HEK293 (cell line): ENCODE data around the gene RFPL1.

Experiments
- CTCF ChIA-PET: fragments of 350-600 bp; formaldehyde crosslinking; extraction: SDS; loops from one replicate; lab custom pipeline; 2021; ENCODE audit warnings: antibody characterized with exemption; lab: Yijun Ruan, JAX
- POLR2A ChIA-PET: fragments of 300-600 bp; formaldehyde crosslinking; extraction: SDS; loops from one replicate; lab custom pipeline; 2020; ENCODE audit warnings: antibody characterized with exemption, inconsistent platforms; lab: Yijun Ruan, JAX
- H3K27ac ChIP-seq: fragments of 200-500 bp; sonication (Bioruptor generic); 2 replicates; pipeline ENCODE4 v1.5.1; 2014; ENCODE audit warnings: low read depth, low read length, control low read depth, inconsistent platforms; ENCODE audit errors: extremely low read depth
- H3K36me3 ChIP-seq, 2 experiments: fragments of 200-500 bp in 1 of 2; sonication (Bioruptor generic) in 1 of 2; 1 replicate in 1 of 2; 2 replicates in 1 of 2; pipeline ENCODE4 v1.5.1; 2014 to 2017; ENCODE audit warnings: inconsistent platforms in 2 of 2, low read length in 2 of 2; ENCODE audit not compliant: control insufficient read depth in 2 of 2, insufficient read depth in 1 of 2
- H3K4me1 ChIP-seq: fragments of 200-500 bp; sonication (Bioruptor generic); 2 replicates; pipeline ENCODE4 v1.5.1; 2014; ENCODE audit warnings: mild to moderate bottlenecking, low read length, inconsistent platforms; ENCODE audit not compliant: control insufficient read depth, insufficient read depth
- H3K4me3 ChIP-seq: 2 replicates; pipeline ENCODE4 v1.5.1; 2011; ENCODE audit warnings: low read depth, mild to moderate bottlenecking, control low read depth, low read length, moderate library complexity
- H3K9me3 ChIP-seq: fragments of 200-500 bp; sonication (Bioruptor generic); 2 replicates; pipeline ENCODE4 v1.5.1; 2014; ENCODE audit warnings: low read depth, low read length, inconsistent platforms; ENCODE audit not compliant: control insufficient read depth, insufficient read depth
- GLIS1 ChIP-seq: fragments of 450-650 bp; formaldehyde crosslinking; IDR thresholded peaks from 2 replicates; pipeline ENCODE4 v1.5.1; 2016; ENCODE audit warnings: missing biosample characterization, missing genetic modification characterization
- HOXD13 ChIP-seq: sonication (generic); formaldehyde crosslinking; IDR thresholded peaks from 2 replicates; pipeline ENCODE4 v1.8.0; 2022; ENCODE audit warnings: missing genetic modification reagents, borderline replicate concordance
- KLF9 ChIP-seq: fragments of 450-650 bp; formaldehyde crosslinking; IDR thresholded peaks from 2 replicates; pipeline ENCODE4 v1.5.1; 2016; ENCODE audit warnings: missing biosample characterization, missing genetic modification characterization, low read depth
- PRDM10 ChIP-seq: fragments of 450-650 bp; formaldehyde crosslinking; IDR thresholded peaks from 2 replicates; pipeline ENCODE4 v1.5.1; 2016; ENCODE audit warnings: missing biosample characterization, missing genetic modification characterization
- REPIN1 ChIP-seq: fragments of 450-650 bp; formaldehyde crosslinking; IDR thresholded peaks from 2 replicates; pipeline ENCODE4 v1.5.1; 2017; ENCODE audit warnings: missing biosample characterization, missing genetic modification characterization, low read depth
- YY2 ChIP-seq: fragments of 450-650 bp; formaldehyde crosslinking; IDR thresholded peaks from 2 replicates; pipeline ENCODE4 v1.5.1; 2016; ENCODE audit warnings: missing biosample characterization, missing genetic modification characterization
- ZBTB7A ChIP-seq: fragments of 450-650 bp; formaldehyde crosslinking; IDR thresholded peaks from 2 replicates; pipeline ENCODE4 v1.5.1; 2016; ENCODE audit warnings: low read depth, missing biosample characterization, missing genetic modification characterization
- ZFHX2 ChIP-seq: fragments of 450-650 bp; formaldehyde crosslinking; conservative IDR thresholded peaks from 2 replicates; pipeline ENCODE4 v1.5.1; 2016; ENCODE audit warnings: missing biosample characterization, missing genetic modification characterization
- ZNF138 ChIP-seq: fragments of 450-650 bp; formaldehyde crosslinking; IDR thresholded peaks from 2 replicates; pipeline ENCODE4 v1.5.1; 2016; ENCODE audit warnings: missing biosample characterization, missing genetic modification characterization, borderline replicate concordance
- ZNF140 ChIP-seq: fragments of 450-650 bp; formaldehyde crosslinking; IDR thresholded peaks from 2 replicates; pipeline ENCODE4 v1.5.1; 2016; ENCODE audit warnings: missing biosample characterization, missing genetic modification characterization
- ZNF146 ChIP-seq: fragments of 450-650 bp; formaldehyde crosslinking; IDR thresholded peaks from 2 replicates; pipeline ENCODE4 v1.5.1; 2016; ENCODE audit warnings: missing biosample characterization, missing genetic modification characterization
- ZNF214 ChIP-seq: fragments of 450-650 bp; formaldehyde crosslinking; IDR thresholded peaks from 2 replicates; pipeline ENCODE4 v1.5.1; 2017; ENCODE audit warnings: missing biosample characterization, mild to moderate bottlenecking, missing genetic modification characterization, borderline replicate concordance
- ZNF223 ChIP-seq: fragments of 450-650 bp; formaldehyde crosslinking; IDR thresholded peaks from 2 replicates; pipeline ENCODE4 v1.5.1; 2016; ENCODE audit warnings: missing biosample characterization, missing genetic modification characterization
- ZNF266 ChIP-seq: fragments of 450-650 bp; formaldehyde crosslinking; IDR thresholded peaks from 2 replicates; pipeline ENCODE4 v1.5.1; 2016; ENCODE audit warnings: missing biosample characterization, missing genetic modification characterization, low read depth
- ZNF311 ChIP-seq: fragments of 450-650 bp; formaldehyde crosslinking; IDR thresholded peaks from 2 replicates; pipeline ENCODE4 v1.5.1; 2017; ENCODE audit warnings: missing biosample characterization, missing genetic modification characterization, borderline replicate concordance
- ZNF335 ChIP-seq: fragments of 450-650 bp; formaldehyde crosslinking; conservative IDR thresholded peaks from 2 replicates; pipeline ENCODE4 v1.5.1; 2016; ENCODE audit warnings: missing biosample characterization, missing genetic modification characterization
- ZNF350 ChIP-seq: fragments of 450-650 bp; formaldehyde crosslinking; IDR thresholded peaks from 2 replicates; pipeline ENCODE4 v1.5.0; 2017; ENCODE audit warnings: missing biosample characterization, mild to moderate bottlenecking, missing genetic modification characterization
- ZNF391 ChIP-seq: fragments of 450-650 bp; formaldehyde crosslinking; IDR thresholded peaks from 2 replicates; pipeline ENCODE4 v1.5.1; 2016; ENCODE audit warnings: low read depth, missing biosample characterization, missing genetic modification characterization, borderline replicate concordance
- ZNF473 ChIP-seq: fragments of 450-650 bp; formaldehyde crosslinking; IDR thresholded peaks from 2 replicates; pipeline ENCODE4 v1.5.1; 2017; ENCODE audit warnings: missing biosample characterization, missing genetic modification characterization
- ZNF501 ChIP-seq: fragments of 450-650 bp; formaldehyde crosslinking; IDR thresholded peaks from 2 replicates; pipeline ENCODE4 v1.5.1; 2016; ENCODE audit warnings: missing biosample characterization, missing genetic modification characterization
- ZNF560 ChIP-seq: fragments of 450-650 bp; formaldehyde crosslinking; IDR thresholded peaks from 2 replicates; pipeline ENCODE4 v1.5.1; 2017; ENCODE audit warnings: missing biosample characterization, missing genetic modification characterization, borderline replicate concordance
- ZNF580 ChIP-seq: fragments of 450-650 bp; formaldehyde crosslinking; IDR thresholded peaks from 2 replicates; pipeline ENCODE4 v1.5.1; 2016; ENCODE audit warnings: missing biosample characterization, missing genetic modification characterization
- ZNF629 ChIP-seq: fragments of 450-650 bp; formaldehyde crosslinking; IDR thresholded peaks from 2 replicates; pipeline ENCODE4 v1.5.1; 2017; ENCODE audit warnings: missing biosample characterization, missing genetic modification characterization
- ZNF664 ChIP-seq: fragments of 450-650 bp; formaldehyde crosslinking; IDR thresholded peaks from 2 replicates; pipeline ENCODE4 v1.5.1; 2016; ENCODE audit warnings: missing biosample characterization, missing genetic modification characterization
- ZNF670 ChIP-seq: fragments of 450-650 bp; formaldehyde crosslinking; IDR thresholded peaks from 2 replicates; pipeline ENCODE4 v1.5.1; 2016; ENCODE audit warnings: missing biosample characterization, missing genetic modification characterization, low read depth
- ZNF777 ChIP-seq: fragments of 450-650 bp; formaldehyde crosslinking; IDR thresholded peaks from 2 replicates; pipeline ENCODE4 v1.5.1; 2017; ENCODE audit warnings: missing biosample characterization, missing genetic modification characterization, borderline replicate concordance
- ZSCAN16 ChIP-seq: fragments of 450-650 bp; formaldehyde crosslinking; IDR thresholded peaks from 2 replicates; pipeline ENCODE4 v1.5.1; 2016; ENCODE audit warnings: missing biosample characterization, missing genetic modification characterization
- TF ChIP-seq, protein P1 (sequence below): fragments of 450-650 bp; formaldehyde crosslinking; IDR thresholded peaks from 2 replicates; pipeline ENCODE4 v1.5.1; 2017; ENCODE audit warnings: missing biosample characterization, missing genetic modification characterization

The RFPL1 gene

DNA sequence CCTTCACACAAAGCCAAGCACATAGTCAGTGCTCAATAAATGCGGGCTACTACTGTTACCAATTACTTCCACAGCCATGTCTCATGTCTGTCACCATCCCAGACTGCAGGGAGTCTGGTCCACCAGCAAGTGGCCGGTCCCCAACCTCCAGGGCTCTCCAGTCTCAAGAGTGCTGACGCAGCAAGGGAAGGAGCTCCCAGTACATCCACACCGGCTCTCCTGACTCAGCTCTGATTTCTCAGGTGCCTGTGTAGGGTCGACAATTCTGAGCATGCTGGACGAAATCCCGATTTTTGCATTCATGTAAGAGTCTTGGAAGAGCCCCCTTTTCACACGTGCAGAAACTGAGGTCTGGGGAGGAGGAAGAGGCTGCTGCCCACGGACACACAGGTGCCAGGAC, 31.4 kb downstream of the RFPL1 start:
- CTCF ChIA-PET = interaction anchor here (0.6 to 3.2 kb wide), 18 partner anchors 8 to 503 kb away, joined by 3 to 16 read pairs (median 4); partner anchors contain the start of gene THOC5
- Histone ChIP-seq H3K4me3 (peak overlapping the region; percentile 62), H3K4me1 (no peaks in the 10 kb centered on the region), H3K36me3 (no peaks in the 10 kb centered on the region)
- TF ChIP-seq ZNF335 (tag by site-specific recombination) (peak; percentile 90), ZNF664 (tag by site-specific recombination) (peak; percentile 73; the same call in 1 of the 2 replicates), ZNF473 (tag by site-specific recombination) (no peak)
- TF ChIP-seq, all 188 proteins: peak for 2
- Histone ChIP-seq H3K27ac (no peak overlapping the region), H3K9me3 (no peaks in the 10 kb centered on the region)
- POLR2A ChIA-PET = interaction anchor here (0.7 kb wide), 1 partner anchor 12 kb away, joined by 3 read pairs; no protein-coding TSS in a partner anchor

DNA sequence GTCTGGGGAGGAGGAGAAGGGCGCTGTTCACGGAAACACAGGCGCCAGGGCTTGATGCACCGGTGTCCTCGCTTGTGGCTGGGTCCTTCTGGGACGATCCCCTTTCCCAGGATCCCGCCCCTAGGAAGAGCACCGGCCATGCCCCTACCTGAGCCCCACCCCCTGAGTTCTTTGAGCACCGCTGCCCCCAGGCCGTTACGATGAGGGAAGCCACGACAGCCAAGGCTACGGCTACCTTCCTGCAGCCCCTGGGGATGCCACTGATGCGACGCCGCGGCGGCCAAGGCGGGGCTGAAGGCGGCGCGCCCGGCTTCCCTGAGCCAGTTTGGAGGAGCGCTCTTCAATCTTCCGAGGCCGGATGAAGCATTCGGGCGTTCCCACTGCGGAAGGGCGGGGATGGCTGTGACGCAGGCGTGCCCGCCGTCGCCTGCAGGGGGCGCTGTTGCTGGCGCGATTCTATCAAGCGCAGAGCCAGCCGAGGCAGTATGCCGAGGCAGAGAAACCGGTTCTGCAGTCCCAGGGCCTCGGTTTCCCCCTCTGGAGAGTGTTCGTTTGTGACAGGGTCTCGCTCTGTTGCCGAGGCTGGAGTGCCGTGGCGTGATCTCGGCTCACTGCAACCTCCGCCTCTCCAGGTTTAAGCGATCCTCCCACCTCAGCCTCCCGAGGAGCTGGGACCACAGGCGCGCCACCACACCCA, 31.9 kb downstream of the RFPL1 start:
- no peaks in the 10 kb centered on the region for H3K9me3 ChIP-seq
- ChIA-PET CTCF (interaction anchor here (0.5 to 3.2 kb wide), 46 partner anchors 9 to 629 kb away, joined by 3 to 16 read pairs (median 4); partner anchors contain the start of genes EMID1 and THOC5), POLR2A (interaction anchor here (0.7 kb wide), 1 partner anchor 13 kb away, joined by 3 read pairs; no protein-coding TSS in a partner anchor)
- H3K36me3 ChIP-seq = no peaks in the 10 kb centered on the region
- H3K4me3 ChIP-seq = peak overlapping the region; percentile 62
- no peaks in the 10 kb centered on the region for H3K4me1 ChIP-seq
- no peak overlapping the region for H3K27ac ChIP-seq
- TF ChIP-seq, protein P1, sequence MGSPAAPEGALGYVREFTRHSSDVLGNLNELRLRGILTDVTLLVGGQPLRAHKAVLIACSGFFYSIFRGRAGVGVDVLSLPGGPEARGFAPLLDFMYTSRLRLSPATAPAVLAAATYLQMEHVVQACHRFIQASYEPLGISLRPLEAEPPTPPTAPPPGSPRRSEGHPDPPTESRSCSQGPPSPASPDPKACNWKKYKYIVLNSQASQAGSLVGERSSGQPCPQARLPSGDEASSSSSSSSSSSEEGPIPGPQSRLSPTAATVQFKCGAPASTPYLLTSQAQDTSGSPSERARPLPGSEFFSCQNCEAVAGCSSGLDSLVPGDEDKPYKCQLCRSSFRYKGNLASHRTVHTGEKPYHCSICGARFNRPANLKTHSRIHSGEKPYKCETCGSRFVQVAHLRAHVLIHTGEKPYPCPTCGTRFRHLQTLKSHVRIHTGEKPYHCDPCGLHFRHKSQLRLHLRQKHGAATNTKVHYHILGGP (tag by site-specific recombination) = no peak
- TF ChIP-seq ZNF146 (no peak), ZNF311 (tag by site-specific recombination) (no peak), GLIS1 (tag by site-specific recombination) (peak; percentile 18; the same call in 1 of the 2 replicates), ZNF664 (tag by site-specific recombination) (no peak), ZNF140 (tag by site-specific recombination) (no peak), ZNF214 (no peak), ZNF501 (tag by site-specific recombination) (0 out of 2 replicates have a peak, but pooled peaks have one; percentile 41), ZNF350 (tag by site-specific recombination) (no peak), ZNF138 (tag by site-specific recombination) (no peak), ZNF266 (tag by site-specific recombination) (no peak), ZSCAN16 (tag by site-specific recombination) (no peak), ZNF560 (tag by site-specific recombination) (no peak), ZNF223 (tag by site-specific recombination) (no peak), ZNF670 (tag by site-specific recombination) (no peak), ZBTB7A (tag by site-specific recombination) (no peak), ZNF391 (tag by site-specific recombination) (no peak), ZNF777 (tag by site-specific recombination) (no peak), HOXD13 (CRISPR knock-in tag) (no peak), KLF9 (peak; percentile 74), REPIN1 (tag by site-specific recombination) (no peak), YY2 (no peak), ZFHX2 (no peak), ZNF580 (tag by site-specific recombination) (no peak), ZNF629 (tag by site-specific recombination) (peak; percentile 80), PRDM10 (tag by site-specific recombination) (peak; percentile 97)
